Neural cell (in vitro differentiated cells): ENCODE data around the gene ATP11A. TPM values are rescaled to one million over a fixed set of nuclear protein-coding genes. Genes with fewer than 3 reads are reported as not detected.

Experiments used
- H2AFZ ChIP-seq: fragments of 200-600, 300-800 bp; sonication (generic), shearing (Covaris generic); 2 replicates; pipeline ENCODE4 v1.6.0; 2014; ENCODE audit warnings: low read depth, mild to moderate bottlenecking, antibody characterized with exemption, low read length, moderate library complexity
- H3F3A ChIP-seq: fragments of 200-600 bp; shearing (Covaris generic); 2 replicates; pipeline ENCODE4 v1.6.1; 2016; ENCODE audit warnings: mild to moderate bottlenecking, moderate library complexity, mixed read lengths, antibody characterized with exemption, low read length; ENCODE audit not compliant: insufficient read depth, poor library complexity, severe bottlenecking
- H3K27ac ChIP-seq: fragments of 200-600, 300-800 bp; sonication (generic), shearing (Covaris generic); 2 replicates; pipeline ENCODE4 v1.5.1; 2014; ENCODE audit warnings: mild to moderate bottlenecking, low read length, moderate library complexity
- H3K27me3 ChIP-seq: fragments of 300-800, 200-600 bp; sonication (generic), shearing (Covaris generic); 2 replicates; pipeline ENCODE4 v1.6.0; 2014; ENCODE audit warnings: mild to moderate bottlenecking, low read depth, low read length, moderate library complexity; ENCODE audit not compliant: insufficient read depth
- H3K36me3 ChIP-seq: fragments of 300-800, 200-600 bp; sonication (generic), shearing (Covaris generic); 2 replicates; pipeline ENCODE4 v1.5.1; 2014; ENCODE audit warnings: mild to moderate bottlenecking, antibody characterized with exemption, low read length, moderate library complexity; ENCODE audit not compliant: insufficient read depth
- H3K4me2 ChIP-seq: fragments of 300-800, 200-600 bp; sonication (generic), shearing (Covaris generic); 2 replicates; pipeline ENCODE4 v1.6.0; 2014; ENCODE audit warnings: mild to moderate bottlenecking, low read length
- H3K4me3 ChIP-seq: fragments of 300-800, 200-600 bp; sonication (generic), shearing (Covaris generic); 2 replicates; pipeline ENCODE4 v1.5.1; 2014; ENCODE audit warnings: mild to moderate bottlenecking, low read length, moderate library complexity
- H3K79me2 ChIP-seq: fragments of 200-600 bp; shearing (Covaris generic); replicated peaks from 2 replicates; pipeline ENCODE4 v1.6.0; 2014; ENCODE audit warnings: mild to moderate bottlenecking, low read length, moderate library complexity; ENCODE audit not compliant: insufficient read depth
- H3K9ac ChIP-seq: fragments of 300-800, 200-600 bp; sonication (generic), shearing (Covaris generic); 2 replicates; pipeline ENCODE4 v1.6.1; 2016; ENCODE audit warnings: mild to moderate bottlenecking, low read length, mixed read lengths
- H3K9me2 ChIP-seq: fragments of 200-600 bp; shearing (Covaris generic); 2 replicates; pipeline ENCODE4 v1.6.1; 2016; ENCODE audit warnings: mild to moderate bottlenecking, low read length, mixed read lengths; ENCODE audit not compliant: insufficient read depth
- H3K9me3 ChIP-seq: fragments of 200-600, 300-800 bp; sonication (generic), shearing (Covaris generic); 2 replicates; pipeline ENCODE4 v1.6.1; 2016; ENCODE audit warnings: mild to moderate bottlenecking, mixed run types, low read length, moderate library complexity, mixed read lengths
- H4K20me1 ChIP-seq: fragments of 200-600 bp; shearing (Covaris generic); 2 replicates; pipeline ENCODE4 v1.6.1; 2016; ENCODE audit warnings: mild to moderate bottlenecking, mixed run types; ENCODE audit not compliant: insufficient read depth
- EP300 ChIP-seq: fragments of 450-650 bp; conservative IDR thresholded peaks from 2 replicates; pipeline ENCODE4 v1.6.1; 2014; ENCODE audit warnings: antibody characterized with exemption, mild to moderate bottlenecking, moderate library complexity; ENCODE audit not compliant: poor library complexity, severe bottlenecking
- EZH2 ChIP-seq: fragments of 200-600, 300-800 bp; shearing (Covaris generic), sonication (generic); IDR thresholded peaks from 2 replicates; pipeline ENCODE4 v1.6.1; 2014; ENCODE audit warnings: antibody characterized with exemption, low read length, borderline replicate concordance, mild to moderate bottlenecking; ENCODE audit not compliant: insufficient read depth, poor library complexity, severe bottlenecking
- MXI1 ChIP-seq: fragments of 450-650 bp; conservative IDR thresholded peaks from 2 replicates; pipeline ENCODE4 v1.6.1; 2014; ENCODE audit warnings: antibody characterized with exemption, mild to moderate bottlenecking; ENCODE audit not compliant: poor library complexity, severe bottlenecking
- POLR2AphosphoS5 ChIP-seq: IDR thresholded peaks from 2 replicates; pipeline ENCODE4 v1.6.1; 2012
- RAD21 ChIP-seq: fragments of 450-650 bp; conservative IDR thresholded peaks from 2 replicates; pipeline ENCODE4 v1.6.1; 2014; ENCODE audit warnings: antibody characterized with exemption, mild to moderate bottlenecking, moderate library complexity
- SMC3 ChIP-seq: fragments of 450-650 bp; conservative IDR thresholded peaks from 2 replicates; pipeline ENCODE4 v1.6.1; 2014; ENCODE audit warnings: antibody characterized with exemption, mild to moderate bottlenecking, moderate library complexity; ENCODE audit not compliant: poor library complexity
- TAF1 ChIP-seq: IDR thresholded peaks from 2 replicates; pipeline ENCODE4 v1.6.1; 2012; ENCODE audit warnings: low read depth
- polyA plus RNA-seq: library from polyadenylated mRNA; depleted of rRNA; stranded (reverse); fragments of >200 nt; gene quantifications from 2 replicates; pipeline ENCODE4 v1.2.3, GENCODE V29; 2014
- TF ChIP-seq, protein P1 (sequence below): fragments of 450-650 bp; IDR thresholded peaks from 2 replicates; pipeline ENCODE4 v1.5.1; 2014; ENCODE audit warnings: antibody characterized with exemption, mild to moderate bottlenecking, moderate library complexity; ENCODE audit not compliant: poor library complexity, severe bottlenecking
- TF ChIP-seq, protein P2 (sequence below): IDR thresholded peaks from 2 replicates; pipeline ENCODE4 v1.6.1; 2012; ENCODE audit warnings: borderline replicate concordance

ATP11A gene
- polyA plus RNA-seq, 1 donor from 2014 or later = 3.0 TPM

DNA sequence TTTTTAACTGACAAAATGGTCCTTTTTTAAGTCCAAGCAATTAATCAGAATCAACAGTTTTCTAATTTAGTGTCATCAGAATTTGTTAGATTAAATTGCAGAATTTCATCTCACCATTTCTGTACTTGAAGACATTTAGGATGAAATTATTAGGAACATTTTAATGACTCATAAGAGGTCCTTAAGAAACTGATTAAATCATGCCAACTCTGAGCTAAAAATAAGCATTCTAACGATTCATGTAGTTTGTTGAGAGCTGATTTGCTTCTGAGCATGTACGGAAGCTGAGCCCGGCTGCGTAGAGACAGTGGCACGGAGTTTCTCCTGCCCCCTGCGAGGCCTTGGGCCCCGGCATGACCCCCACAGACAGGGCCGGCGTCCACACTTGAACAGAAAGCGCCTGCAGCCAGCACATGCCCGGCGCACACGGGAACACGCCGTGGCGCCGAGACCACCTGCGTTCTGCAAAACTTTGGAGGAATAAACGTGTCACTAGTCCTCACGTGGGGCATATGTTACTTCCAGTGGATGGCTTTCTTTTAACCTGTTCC lies 189.5 kb downstream of the ATP11A start:
- no peaks in the 10 kb centered on the region for H3K36me3 ChIP-seq
- no peak overlapping the region for H3K4me2 ChIP-seq
- no peak overlapping the region for H2AFZ ChIP-seq
- H3K4me3 ChIP-seq = no peak overlapping the region
- TF ChIP-seq, protein P1, sequence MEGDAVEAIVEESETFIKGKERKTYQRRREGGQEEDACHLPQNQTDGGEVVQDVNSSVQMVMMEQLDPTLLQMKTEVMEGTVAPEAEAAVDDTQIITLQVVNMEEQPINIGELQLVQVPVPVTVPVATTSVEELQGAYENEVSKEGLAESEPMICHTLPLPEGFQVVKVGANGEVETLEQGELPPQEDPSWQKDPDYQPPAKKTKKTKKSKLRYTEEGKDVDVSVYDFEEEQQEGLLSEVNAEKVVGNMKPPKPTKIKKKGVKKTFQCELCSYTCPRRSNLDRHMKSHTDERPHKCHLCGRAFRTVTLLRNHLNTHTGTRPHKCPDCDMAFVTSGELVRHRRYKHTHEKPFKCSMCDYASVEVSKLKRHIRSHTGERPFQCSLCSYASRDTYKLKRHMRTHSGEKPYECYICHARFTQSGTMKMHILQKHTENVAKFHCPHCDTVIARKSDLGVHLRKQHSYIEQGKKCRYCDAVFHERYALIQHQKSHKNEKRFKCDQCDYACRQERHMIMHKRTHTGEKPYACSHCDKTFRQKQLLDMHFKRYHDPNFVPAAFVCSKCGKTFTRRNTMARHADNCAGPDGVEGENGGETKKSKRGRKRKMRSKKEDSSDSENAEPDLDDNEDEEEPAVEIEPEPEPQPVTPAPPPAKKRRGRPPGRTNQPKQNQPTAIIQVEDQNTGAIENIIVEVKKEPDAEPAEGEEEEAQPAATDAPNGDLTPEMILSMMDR = no peak
- TF ChIP-seq, protein P2, sequence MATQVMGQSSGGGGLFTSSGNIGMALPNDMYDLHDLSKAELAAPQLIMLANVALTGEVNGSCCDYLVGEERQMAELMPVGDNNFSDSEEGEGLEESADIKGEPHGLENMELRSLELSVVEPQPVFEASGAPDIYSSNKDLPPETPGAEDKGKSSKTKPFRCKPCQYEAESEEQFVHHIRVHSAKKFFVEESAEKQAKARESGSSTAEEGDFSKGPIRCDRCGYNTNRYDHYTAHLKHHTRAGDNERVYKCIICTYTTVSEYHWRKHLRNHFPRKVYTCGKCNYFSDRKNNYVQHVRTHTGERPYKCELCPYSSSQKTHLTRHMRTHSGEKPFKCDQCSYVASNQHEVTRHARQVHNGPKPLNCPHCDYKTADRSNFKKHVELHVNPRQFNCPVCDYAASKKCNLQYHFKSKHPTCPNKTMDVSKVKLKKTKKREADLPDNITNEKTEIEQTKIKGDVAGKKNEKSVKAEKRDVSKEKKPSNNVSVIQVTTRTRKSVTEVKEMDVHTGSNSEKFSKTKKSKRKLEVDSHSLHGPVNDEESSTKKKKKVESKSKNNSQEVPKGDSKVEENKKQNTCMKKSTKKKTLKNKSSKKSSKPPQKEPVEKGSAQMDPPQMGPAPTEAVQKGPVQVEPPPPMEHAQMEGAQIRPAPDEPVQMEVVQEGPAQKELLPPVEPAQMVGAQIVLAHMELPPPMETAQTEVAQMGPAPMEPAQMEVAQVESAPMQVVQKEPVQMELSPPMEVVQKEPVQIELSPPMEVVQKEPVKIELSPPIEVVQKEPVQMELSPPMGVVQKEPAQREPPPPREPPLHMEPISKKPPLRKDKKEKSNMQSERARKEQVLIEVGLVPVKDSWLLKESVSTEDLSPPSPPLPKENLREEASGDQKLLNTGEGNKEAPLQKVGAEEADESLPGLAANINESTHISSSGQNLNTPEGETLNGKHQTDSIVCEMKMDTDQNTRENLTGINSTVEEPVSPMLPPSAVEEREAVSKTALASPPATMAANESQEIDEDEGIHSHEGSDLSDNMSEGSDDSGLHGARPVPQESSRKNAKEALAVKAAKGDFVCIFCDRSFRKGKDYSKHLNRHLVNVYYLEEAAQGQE = no peak
- TF ChIP-seq EZH2 (no peak), MXI1 (no peak), TAF1 (no peak), POLR2AphosphoS5 (no peak)
- H3F3A ChIP-seq = no peaks in the 10 kb centered on the region
- H3K9ac ChIP-seq = no peak overlapping the region
- H3K9me2 ChIP-seq = no peaks in the 10 kb centered on the region
- H3K79me2 ChIP-seq = no peaks in the 10 kb centered on the region
- H3K27ac ChIP-seq = no peak overlapping the region
- no peaks in the 10 kb centered on the region for H3K27me3 ChIP-seq
- H4K20me1 ChIP-seq = no peaks in the 10 kb centered on the region
- H3K9me3 ChIP-seq = no peaks in the 10 kb centered on the region

DNA sequence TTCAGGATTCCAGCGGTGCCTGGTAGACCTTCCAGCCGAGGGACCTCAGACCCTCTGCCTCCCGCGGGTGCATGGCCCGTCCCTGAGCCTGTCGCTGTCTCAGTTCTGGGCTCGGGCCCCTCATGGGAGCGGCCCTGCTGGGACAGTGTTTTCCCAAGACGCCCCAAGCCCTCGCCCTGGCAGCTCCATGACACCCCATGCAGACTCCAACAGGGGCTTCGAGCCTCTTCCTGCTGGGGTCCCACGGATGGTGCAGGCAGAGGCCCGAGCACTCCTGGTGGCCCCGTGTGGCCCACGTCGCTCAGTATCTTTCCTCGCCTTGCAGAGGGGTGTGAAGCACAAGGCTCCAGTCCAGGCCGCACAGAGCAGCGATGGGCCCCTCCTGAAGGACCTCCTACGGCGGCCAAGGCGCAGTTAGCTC lies 190.4 kb downstream of the ATP11A start:
- H3K36me3 ChIP-seq = no peaks in the 10 kb centered on the region
- no peaks in the 10 kb centered on the region for H4K20me1 ChIP-seq
- H3K27me3 ChIP-seq = no peaks in the 10 kb centered on the region
- no peak overlapping the region for H3K9ac ChIP-seq
- no peaks in the 10 kb centered on the region for H3K79me2 ChIP-seq
- no peak overlapping the region for H3K27ac ChIP-seq
- no peak overlapping the region for H3K4me2 ChIP-seq
- no peaks in the 10 kb centered on the region for H3K9me3 ChIP-seq
- H3K4me3 ChIP-seq = no peak overlapping the region
- TF ChIP-seq EP300 = no peak
- TF ChIP-seq, protein P1 = no peak
- TF ChIP-seq SMC3 = no peak
- TF ChIP-seq RAD21 = no peak
- no peak for TF ChIP-seq MXI1
- TF ChIP-seq TAF1 = no peak
- TF ChIP-seq POLR2AphosphoS5 = no peak
- TF ChIP-seq EZH2 = no peak
- TF ChIP-seq, protein P2 = no peak
- H3F3A ChIP-seq = no peaks in the 10 kb centered on the region
- no peaks in the 10 kb centered on the region for H3K9me2 ChIP-seq
- H2AFZ ChIP-seq = no peak overlapping the region
